Stimulated activated naive CD8-positive, alpha-beta T cell treated with anti-CD3 and anti-CD28 coated beads, Interleukin-15, Interleukin-2, amounts not matched to agents 100 U/mL and 50 U/mL, for 24 hours (primary cell): ENCODE results near the gene SSB.
A peak's percentile ranks its signal among the peaks of the same experiment; 100 is the strongest.
"Not testable (repeated sequence)": the region's sequence is repeated elsewhere in the genome, so short reads cannot be mapped to it uniquely, and the experiment has no call there.

Experiments used
- ATAC-seq: fragments of 150-1000 bp; cut with Tn5 transposase; one replicate; pipeline ENCODE4 v1.10.0; 2021
- DNase-seq: peaks from one replicate; pipeline ENCODE4 v3.0.0; 2021

The SSB gene

GRCh38 chr2:169828141-169828811, 29.6 kb downstream of the SSB start:
- ATAC-seq (peak; percentile 58), DNase-seq (peak; percentile 61)

GRCh38 chr2:169834401-169834800, 35.7 kb downstream of the SSB start:
- ATAC-seq (no peak), DNase-seq (no peak)

- no peak for DNase-seq
- no peak for ATAC-seq
Observed at GRCh38 chr2:169838743-169839489, 40.2 kb downstream of the SSB start.

GRCh38 chr2:169839954-169840746, 41.5 kb downstream of the SSB start:
- ATAC-seq (no peak), DNase-seq (no peak)

DNA sequence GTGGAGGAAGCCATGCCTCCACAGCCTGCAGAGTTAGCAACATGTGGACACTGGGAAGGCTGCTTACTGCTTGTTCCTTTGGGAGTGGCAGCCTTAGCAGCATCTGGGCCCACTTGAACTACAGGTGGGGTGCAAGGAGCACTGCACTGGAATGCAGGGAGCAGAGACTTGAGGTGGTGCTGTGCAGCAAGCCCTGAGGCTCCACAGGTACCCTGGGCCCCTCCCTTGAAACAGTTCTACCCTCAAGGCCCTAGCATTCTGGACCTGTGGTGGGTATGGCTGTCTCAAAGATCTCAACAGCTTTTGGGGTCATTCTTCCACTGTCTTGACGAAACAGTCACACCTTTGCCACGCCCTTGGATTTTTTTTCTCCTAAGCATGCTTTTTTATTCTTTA, 42.1 kb downstream of the SSB start:
- DNase-seq (no peak), ATAC-seq (no peak)

GRCh38 chr2:169841625-169842024, 43.0 kb downstream of the SSB start:
- not testable (repeated sequence) for ATAC-seq, DNase-seq

DNA sequence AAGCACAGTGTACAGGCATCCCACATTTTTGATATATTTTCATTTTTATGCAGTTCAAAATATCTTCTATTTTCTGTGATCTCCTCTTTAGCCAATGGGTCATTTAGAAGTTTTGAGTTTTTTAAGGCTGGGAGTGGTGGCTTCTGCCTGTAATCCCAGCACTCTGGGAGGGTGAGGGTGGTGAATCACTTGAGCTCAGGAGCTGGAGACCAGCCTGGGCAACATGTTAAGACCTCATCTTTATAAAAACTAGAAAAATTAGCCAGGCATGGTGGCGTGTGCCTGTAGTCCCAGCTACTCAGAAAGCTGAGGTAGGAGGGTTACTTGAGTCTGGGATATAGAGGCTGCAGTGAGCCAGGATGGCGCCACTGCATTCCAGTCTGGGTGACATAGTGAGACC, 46.3 kb downstream of the SSB start:
- no peak for ATAC-seq
- no peak for DNase-seq

DNA sequence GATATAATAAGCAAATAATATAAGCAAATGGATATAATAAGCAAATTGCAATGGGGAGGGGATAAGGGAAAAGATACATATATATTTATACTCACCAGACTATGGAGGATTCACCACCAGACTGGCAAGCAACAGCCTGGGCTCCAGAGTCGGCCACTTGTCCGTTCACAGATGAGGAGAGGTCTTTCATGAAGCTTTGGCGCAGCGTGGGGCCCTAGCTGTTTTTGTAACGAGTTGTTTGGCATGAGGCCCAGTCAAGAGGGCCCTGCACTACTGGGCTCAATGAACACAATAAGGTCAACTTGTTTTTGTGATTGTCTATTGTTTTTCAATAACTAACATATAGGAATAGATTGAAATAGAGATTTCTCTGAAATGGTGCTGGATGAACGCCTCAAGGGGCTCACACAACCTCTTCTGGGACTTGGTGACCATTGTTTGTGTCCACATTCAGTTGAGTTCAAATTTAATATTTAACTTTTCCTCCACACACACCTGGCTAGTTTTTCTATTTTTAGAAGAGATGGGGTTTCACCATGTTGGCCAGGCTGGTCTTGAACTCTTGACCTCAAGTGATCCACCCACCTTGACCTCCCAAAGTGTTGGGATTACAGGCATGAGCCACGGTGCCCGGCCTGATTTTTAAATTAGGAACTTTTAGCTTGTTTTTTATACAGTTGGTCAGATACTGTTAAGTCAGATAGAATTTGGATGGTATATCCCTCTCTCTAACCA, 50.5 kb downstream of the SSB start:
- not testable (repeated sequence) for ATAC-seq, DNase-seq

DNA sequence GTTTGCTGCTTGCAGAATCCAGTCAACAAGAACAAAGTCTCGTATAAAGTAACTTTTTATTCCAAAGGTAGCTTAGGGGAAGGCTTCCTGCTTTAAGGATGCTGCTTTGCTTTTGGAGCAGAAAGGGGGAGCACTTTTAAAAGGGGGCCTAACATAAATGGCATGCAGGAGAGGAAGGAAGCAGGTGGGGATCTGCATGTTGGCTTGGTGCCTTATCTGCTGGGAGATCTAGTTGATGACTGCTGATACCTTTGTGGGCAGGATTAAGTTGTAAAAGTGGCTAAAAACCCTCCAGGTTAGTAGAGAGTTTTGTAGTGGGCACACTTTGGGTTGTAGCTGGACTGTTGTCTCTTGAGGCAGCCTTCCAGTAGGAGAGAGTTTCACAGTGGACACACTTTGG, 51.0 kb downstream of the SSB start:
- no peak for DNase-seq

DNA sequence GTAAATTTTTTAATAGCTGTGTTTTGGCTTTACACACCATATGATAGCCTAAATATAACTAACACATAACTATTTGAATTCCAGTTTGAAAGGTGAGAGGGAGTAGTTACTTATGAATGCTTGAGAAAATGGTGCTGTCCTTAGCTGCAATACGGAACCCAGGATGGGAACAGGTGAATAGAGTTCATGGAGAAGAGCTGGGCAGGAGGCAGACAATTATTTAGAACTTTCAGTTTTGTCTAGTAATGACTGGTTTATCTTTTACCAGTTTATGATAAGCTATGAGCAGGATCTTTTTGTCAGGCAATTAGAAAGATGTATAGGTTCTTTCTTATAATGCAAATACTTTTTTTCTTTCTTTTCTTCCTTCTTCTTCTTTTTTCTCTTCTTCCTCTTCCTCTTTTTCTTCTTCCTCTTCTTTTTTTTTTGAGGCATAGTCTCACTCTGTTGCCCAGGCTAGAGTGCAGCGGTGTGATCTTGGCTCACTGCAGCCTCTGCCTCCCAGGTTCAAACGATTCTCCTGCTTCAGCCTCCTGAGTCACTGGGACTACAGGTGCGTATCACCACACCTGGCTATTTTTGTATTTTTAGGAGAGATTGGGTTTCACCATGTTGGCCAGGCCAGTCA, 54.5 kb downstream of the SSB start:
- ATAC-seq = no peak
- DNase-seq = no peak

More for the DNA sequence above, 51.0 kb downstream of the SSB start:
- ATAC-seq = no peak

- ATAC-seq, DNase-seq: not testable (repeated sequence)
Observed at GRCh38 chr2:169855281-169856258, 56.9 kb downstream of the SSB start.

DNA sequence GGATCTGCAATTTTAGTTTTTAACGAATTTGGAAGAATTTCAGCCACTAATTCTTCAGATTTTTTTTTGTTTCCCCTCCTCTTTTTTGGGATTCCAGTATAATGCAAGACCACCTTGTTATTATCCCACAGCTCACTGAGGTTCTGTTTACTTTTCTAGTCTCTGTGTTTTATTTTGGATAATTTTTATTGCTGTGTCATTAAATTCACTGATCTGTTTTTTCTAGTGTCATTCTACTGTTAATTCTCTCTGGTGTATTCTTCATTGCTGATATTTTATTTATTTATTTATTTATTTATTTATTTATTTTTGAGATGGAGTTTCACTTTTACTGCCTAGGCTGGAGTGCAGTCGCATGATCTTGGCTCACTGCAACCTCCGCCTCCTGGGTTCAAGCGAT, 60.8 kb downstream of the SSB start:
- no peak for ATAC-seq
- DNase-seq = no peak

GRCh38 chr2:169860149-169860548, 61.5 kb downstream of the SSB start:
- DNase-seq (no peak), ATAC-seq (no peak)
